Caco-2 (cell line): ENCODE measurements around the gene CALM1. TPM values are rescaled to one million over a fixed set of nuclear protein-coding genes. Genes with fewer than 3 reads are reported as not detected.

Experiments
- BruUV-seq: library from RNA; stranded (reverse); fragments of 400-500 nt; replicated peaks from 2 replicates; lab custom pipeline; 2021; lab: Mats Ljungman, UMichigan
- CTCF ChIA-PET: fragments of 300-600 bp; sonication (Branson Sonifier 250); formaldehyde crosslinking; loops from one replicate; lab custom pipeline; 2022; ENCODE audit warnings: antibody characterized with exemption; lab: Charles Lee
- POLR2A ChIA-PET: fragments of 300-600 bp; sonication (Branson Sonifier 250); formaldehyde crosslinking; loops from one replicate; lab custom pipeline; 2022; ENCODE audit warnings: antibody characterized with exemption; lab: Charles Lee
- DNase-seq, 2 experiments: peaks; one replicate each; pipeline versions ENCODE4 v3.0.0 to v3.0.0-alpha.2; 2020 to 2022
- H3K27me3 ChIP-seq: replicated peaks from 2 replicates; pipeline ENCODE4 v1.6.0; 2011; ENCODE audit warnings: low read length; ENCODE audit not compliant: control insufficient read depth, insufficient read depth
- H3K36me3 ChIP-seq: 2 replicates; pipeline ENCODE4 v1.5.1; 2011; ENCODE audit warnings: low read length; ENCODE audit not compliant: control insufficient read depth, insufficient read depth
- H3K4me1 ChIP-seq: fragments of 250-450 bp; sonication (Bioruptor Pico); 2 replicates; pipeline ENCODE4 v1.5.1; 2020; ENCODE audit warnings: mild to moderate bottlenecking
- H3K4me3 ChIP-seq: 2 replicates; pipeline ENCODE4 v1.5.1; 2011; ENCODE audit warnings: low read depth, mild to moderate bottlenecking, control low read depth, low read length
- H3K9me3 ChIP-seq: fragments of 250-450 bp; sonication (Bioruptor Pico); 2 replicates; pipeline ENCODE4 v1.5.1; 2020; ENCODE audit warnings: mild to moderate bottlenecking, moderate library complexity
- H3K27ac Mint-ChIP-seq: one replicate; pipeline ENCODE4 v1.8.0; 2022; ENCODE audit warnings: mixed read lengths; ENCODE audit not compliant: unreplicated experiment
- H3K27me3 Mint-ChIP-seq: one replicate; pipeline ENCODE4 v1.8.0; 2022; ENCODE audit warnings: mixed read lengths; ENCODE audit not compliant: insufficient read depth, unreplicated experiment
- H3K36me3 Mint-ChIP-seq: one replicate; pipeline ENCODE4 v1.8.0; 2022; ENCODE audit warnings: mild to moderate bottlenecking, mixed read lengths; ENCODE audit not compliant: insufficient read depth, unreplicated experiment
- H3K4me1 Mint-ChIP-seq: one replicate; pipeline ENCODE4 v1.8.0; 2022; ENCODE audit warnings: low read depth, mixed read lengths; ENCODE audit not compliant: unreplicated experiment
- H3K4me3 Mint-ChIP-seq: one replicate; pipeline ENCODE4 v1.8.0; 2022; ENCODE audit warnings: mild to moderate bottlenecking, moderate library complexity, mixed read lengths; ENCODE audit not compliant: unreplicated experiment
- H3K9me3 Mint-ChIP-seq: one replicate; pipeline ENCODE4 v1.8.0; 2022; ENCODE audit warnings: mixed read lengths; ENCODE audit not compliant: unreplicated experiment
- intact Hi-C: fragments of 100-400 bp; cut with micrococcal nuclease; formaldehyde crosslinking; loops from one replicate; pipeline ENCODE4 v1.10.0; 2022; ENCODE audit not compliant: unreplicated experiment
- total RNA-seq: library from RNA; stranded (reverse); gene quantifications from 2 replicates; pipeline ENCODE4 v1.2.3, GENCODE V29; 2022
- TF ChIP-seq, protein P1 (sequence below), 2 experiments: fragments of 200-600 bp in 1 of 2; IDR thresholded peaks; 1 replicate in 1 of 2; 2 replicates in 1 of 2; pipeline versions ENCODE4 v1.5.1 to v1.8.0; 2011 to 2022; ENCODE audit warnings: antibody characterized with exemption in 1 of 2, control low read depth in 1 of 2, inconsistent platforms in 1 of 2, low read depth in 1 of 2, low read length in 1 of 2, mild to moderate bottlenecking in 1 of 2, moderate library complexity in 1 of 2; ENCODE audit not compliant: insufficient read depth in 1 of 2, severe bottlenecking in 1 of 2, unreplicated experiment in 1 of 2

The CALM1 gene
- total RNA-seq, 1 experiment from 2014 or later: 437 TPM

DNA sequence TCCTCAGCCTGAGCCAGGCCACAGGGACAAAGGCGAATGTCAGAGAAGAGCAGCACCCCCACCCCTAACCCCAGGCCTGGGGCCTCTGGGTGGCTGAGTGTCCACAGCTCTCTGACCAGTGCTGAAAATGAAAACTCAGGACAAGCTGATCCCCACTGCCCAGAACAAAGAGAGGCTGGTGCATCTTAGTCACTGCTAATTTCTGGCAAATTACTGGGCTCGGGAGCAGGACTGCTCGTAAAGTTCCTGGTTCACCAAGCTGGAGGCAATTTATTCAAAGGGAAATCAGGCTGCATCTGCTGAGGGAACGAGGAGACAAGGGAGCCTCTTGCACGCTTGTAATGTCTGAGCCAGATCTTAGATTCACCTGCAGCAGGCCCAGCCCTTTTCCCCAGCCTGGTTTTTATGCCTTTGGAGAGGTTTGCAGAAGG, 43.2 kb downstream of the CALM1 start:
- H3K4me3 ChIP-seq: no peak overlapping the region
- ChIA-PET POLR2A (no interaction called here), CTCF (no interaction called here)
- H3K4me1 ChIP-seq: peaks cover 15% of the 10 kb centered on the region
- Mint-ChIP-seq H3K36me3 (no peaks in the 10 kb centered on the region), H3K27me3 (no peaks in the 10 kb centered on the region), H3K9me3 (no peaks in the 10 kb centered on the region), H3K4me1 (peaks cover 13% of the 10 kb centered on the region), H3K27ac (no peak overlapping the region), H3K4me3 (no peak overlapping the region)
- intact Hi-C loops: loop anchor here (10.0 kb wide), 1 partner anchor 75 kb away; no protein-coding TSS in a partner anchor
- TF ChIP-seq, protein P1, sequence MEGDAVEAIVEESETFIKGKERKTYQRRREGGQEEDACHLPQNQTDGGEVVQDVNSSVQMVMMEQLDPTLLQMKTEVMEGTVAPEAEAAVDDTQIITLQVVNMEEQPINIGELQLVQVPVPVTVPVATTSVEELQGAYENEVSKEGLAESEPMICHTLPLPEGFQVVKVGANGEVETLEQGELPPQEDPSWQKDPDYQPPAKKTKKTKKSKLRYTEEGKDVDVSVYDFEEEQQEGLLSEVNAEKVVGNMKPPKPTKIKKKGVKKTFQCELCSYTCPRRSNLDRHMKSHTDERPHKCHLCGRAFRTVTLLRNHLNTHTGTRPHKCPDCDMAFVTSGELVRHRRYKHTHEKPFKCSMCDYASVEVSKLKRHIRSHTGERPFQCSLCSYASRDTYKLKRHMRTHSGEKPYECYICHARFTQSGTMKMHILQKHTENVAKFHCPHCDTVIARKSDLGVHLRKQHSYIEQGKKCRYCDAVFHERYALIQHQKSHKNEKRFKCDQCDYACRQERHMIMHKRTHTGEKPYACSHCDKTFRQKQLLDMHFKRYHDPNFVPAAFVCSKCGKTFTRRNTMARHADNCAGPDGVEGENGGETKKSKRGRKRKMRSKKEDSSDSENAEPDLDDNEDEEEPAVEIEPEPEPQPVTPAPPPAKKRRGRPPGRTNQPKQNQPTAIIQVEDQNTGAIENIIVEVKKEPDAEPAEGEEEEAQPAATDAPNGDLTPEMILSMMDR (IDR thresholded peaks at IDR 0.05; ENCODE audit: insufficient read depth in 1 of 2, low read depth in 1 of 2, low read length in 1 of 2, severe bottlenecking in 1 of 2, unreplicated experiment in 1 of 2): no peak
- H3K9me3 ChIP-seq: no peaks in the 10 kb centered on the region
- no peaks in the 10 kb centered on the region for H3K36me3 ChIP-seq
- no peaks in the 10 kb centered on the region for H3K27me3 ChIP-seq
- BruUV-seq: no TSS peak
- DNase-seq: no peak

DNA sequence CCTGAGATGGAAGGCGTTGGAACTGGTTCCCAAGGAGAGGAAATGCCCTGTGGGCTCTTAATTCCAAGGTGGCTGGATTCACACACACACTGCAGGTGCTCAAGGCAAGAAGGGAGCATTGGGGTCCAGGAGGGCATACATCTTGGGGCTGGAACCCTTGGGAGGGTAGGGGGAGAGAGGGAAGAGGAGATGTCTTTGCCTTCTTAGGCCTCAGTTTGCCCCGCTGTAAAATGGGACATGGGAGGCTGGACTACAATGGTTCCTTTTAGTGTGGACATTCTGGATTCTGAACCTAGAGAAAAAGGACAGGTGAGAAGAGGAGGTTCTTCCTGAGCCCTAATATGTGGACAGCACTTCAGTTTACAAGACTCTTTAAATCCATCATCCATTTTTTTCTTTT, 43.8 kb downstream of the CALM1 start:
- H3K4me1 Mint-ChIP-seq: peaks cover 13% of the 10 kb centered on the region
- no peak for DNase-seq
- H3K9me3 Mint-ChIP-seq: no peaks in the 10 kb centered on the region
- intact Hi-C loops: loop anchor here (10.0 kb wide), 1 partner anchor 74 kb away; no protein-coding TSS in a partner anchor
- H3K27me3 ChIP-seq: no peaks in the 10 kb centered on the region
- H3K36me3 ChIP-seq: no peaks in the 10 kb centered on the region
- H3K9me3 ChIP-seq: no peaks in the 10 kb centered on the region
- POLR2A ChIA-PET: no interaction called here
- CTCF ChIA-PET: no interaction called here
- BruUV-seq: no TSS peak
- no peak overlapping the region for H3K27ac Mint-ChIP-seq
- H3K4me1 ChIP-seq: peaks cover 15% of the 10 kb centered on the region
- no peaks in the 10 kb centered on the region for H3K36me3 Mint-ChIP-seq
- H3K4me3 Mint-ChIP-seq: no peak overlapping the region
- no peak overlapping the region for H3K4me3 ChIP-seq
- TF ChIP-seq, protein P1 (IDR thresholded peaks at IDR 0.05; ENCODE audit: insufficient read depth in 1 of 2, low read depth in 1 of 2, low read length in 1 of 2, severe bottlenecking in 1 of 2, unreplicated experiment in 1 of 2): no peak
- no peaks in the 10 kb centered on the region for H3K27me3 Mint-ChIP-seq

- TF ChIP-seq, protein P1 (IDR thresholded peaks at IDR 0.05; ENCODE audit: insufficient read depth in 1 of 2, low read depth in 1 of 2, low read length in 1 of 2, severe bottlenecking in 1 of 2, unreplicated experiment in 1 of 2): no peak
- H3K27me3 ChIP-seq: no peaks in the 10 kb centered on the region
- no peaks in the 10 kb centered on the region for H3K36me3 ChIP-seq
- BruUV-seq: no TSS peak
- H3K4me1 ChIP-seq: peaks cover 20% of the 10 kb centered on the region
- Mint-ChIP-seq H3K4me3 (no peak overlapping the region), H3K9me3 (peaks cover under 1% of the 10 kb centered on the region), H3K27ac (no peak overlapping the region), H3K27me3 (no peaks in the 10 kb centered on the region), H3K36me3 (no peaks in the 10 kb centered on the region), H3K4me1 (peaks cover 19% of the 10 kb centered on the region)
- H3K9me3 ChIP-seq: no peaks in the 10 kb centered on the region
- intact Hi-C loops: loop anchor here (10.0 kb wide), 1 partner anchor 72 kb away; no protein-coding TSS in a partner anchor
- no peak overlapping the region for H3K4me3 ChIP-seq
- POLR2A ChIA-PET: no interaction called here
- CTCF ChIA-PET: no interaction called here
- no peak for DNase-seq
Observed at GRCh38 chr14:90442388-90442787, 45.6 kb downstream of the CALM1 start.
